ENCODE data around the gene CTSW.
"Not testable (repeated sequence)": the region's sequence is repeated elsewhere in the genome, so short reads cannot be mapped to it uniquely, and the experiment has no call there.

The CTSW gene, protein sequence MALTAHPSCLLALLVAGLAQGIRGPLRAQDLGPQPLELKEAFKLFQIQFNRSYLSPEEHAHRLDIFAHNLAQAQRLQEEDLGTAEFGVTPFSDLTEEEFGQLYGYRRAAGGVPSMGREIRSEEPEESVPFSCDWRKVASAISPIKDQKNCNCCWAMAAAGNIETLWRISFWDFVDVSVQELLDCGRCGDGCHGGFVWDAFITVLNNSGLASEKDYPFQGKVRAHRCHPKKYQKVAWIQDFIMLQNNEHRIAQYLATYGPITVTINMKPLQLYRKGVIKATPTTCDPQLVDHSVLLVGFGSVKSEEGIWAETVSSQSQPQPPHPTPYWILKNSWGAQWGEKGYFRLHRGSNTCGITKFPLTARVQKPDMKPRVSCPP

DNA sequence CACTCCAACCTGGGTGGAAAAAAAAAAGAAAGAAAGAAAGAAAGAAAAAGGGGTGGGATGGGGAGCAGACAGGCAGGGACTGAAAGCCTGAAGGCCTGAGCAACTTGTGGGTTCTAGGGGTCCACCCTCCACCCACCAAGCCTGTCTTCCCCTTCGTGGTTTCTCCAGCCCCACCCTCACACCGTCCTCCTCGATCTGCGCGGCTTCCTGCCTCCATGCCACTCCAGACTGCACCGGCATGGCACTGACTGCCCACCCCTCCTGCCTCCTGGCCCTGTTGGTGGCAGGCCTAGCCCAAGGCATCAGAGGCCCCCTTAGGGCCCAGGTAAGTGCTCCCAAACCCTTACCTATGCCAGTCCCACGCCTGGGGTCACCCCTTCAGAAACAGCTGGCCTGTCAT lies at the start of gene CTSW:
Gene CTSW (plus strand): TSS at position 221 of the 400 bp plus-strand sequence. CDS start 18 bp downstream, at position 239.
- DNase-seq (ENCODE audit: low read depth), result no peak

DNA sequence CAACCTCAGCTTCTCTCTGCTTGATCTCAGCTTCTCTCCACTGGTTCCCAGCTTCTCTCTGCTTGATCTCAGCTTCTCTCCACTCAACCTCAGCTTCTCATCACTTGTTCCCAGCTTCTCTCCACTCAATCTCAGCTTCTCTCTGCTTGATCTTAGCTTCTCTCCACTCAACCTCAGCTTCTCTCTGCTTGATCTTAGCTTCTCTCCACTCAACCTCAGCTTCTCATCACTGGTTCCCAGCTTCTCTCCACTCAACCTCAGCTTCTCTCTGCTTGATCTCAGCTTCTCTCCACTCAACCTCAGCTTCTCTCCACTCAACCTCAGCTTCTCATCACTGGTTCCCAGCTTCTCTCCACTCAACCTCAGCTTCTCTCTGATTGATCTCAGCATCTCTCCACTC lies 47.4 kb upstream of the CTSW start:
- DNase-seq (ENCODE audit: low read depth), result not testable (repeated sequence)

DNA sequence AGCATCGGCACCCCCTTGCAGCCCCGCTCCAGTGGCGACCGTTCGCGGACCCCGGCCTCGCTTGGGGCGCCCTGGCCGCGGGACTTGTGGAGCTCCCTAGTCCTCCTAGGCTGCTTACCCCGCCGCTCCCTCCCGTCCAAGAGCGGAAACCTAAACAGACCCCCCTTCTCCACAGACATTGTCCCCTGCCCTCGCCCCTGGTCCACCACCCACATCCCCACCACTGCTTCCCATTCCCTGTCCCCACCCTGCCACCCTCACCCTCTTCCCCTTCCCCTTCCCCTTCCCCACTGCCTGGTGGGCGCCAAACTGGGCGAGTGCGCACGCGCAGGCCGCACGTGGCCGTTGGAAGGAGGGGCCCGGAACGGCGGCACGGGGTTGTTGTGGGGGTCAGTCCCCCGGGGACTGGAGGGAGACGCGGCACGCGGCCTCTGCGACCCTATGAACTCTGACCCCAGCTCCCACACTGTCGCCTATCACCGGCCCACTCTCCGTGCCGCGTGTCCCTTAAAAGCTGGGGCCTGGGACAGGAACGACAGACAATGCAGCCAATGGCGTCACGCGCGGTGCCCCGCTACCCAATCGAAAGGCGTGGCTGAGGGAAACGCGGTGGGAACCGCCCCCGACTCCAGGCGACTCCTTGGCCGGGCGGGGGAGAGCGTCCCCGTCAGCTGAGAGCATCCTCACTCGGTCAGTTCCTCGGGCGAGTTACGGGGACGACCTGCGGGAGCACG lies 46.2 kb upstream of the CTSW start, which contains the start of gene SNX32:
Gene SNX32 (plus strand): TSS at position 667 of the 734 bp plus-strand sequence. CDS start 103 bp downstream, outside the sequence.
- DNase-seq (ENCODE audit: low read depth), result peak; percentile 94

DNA sequence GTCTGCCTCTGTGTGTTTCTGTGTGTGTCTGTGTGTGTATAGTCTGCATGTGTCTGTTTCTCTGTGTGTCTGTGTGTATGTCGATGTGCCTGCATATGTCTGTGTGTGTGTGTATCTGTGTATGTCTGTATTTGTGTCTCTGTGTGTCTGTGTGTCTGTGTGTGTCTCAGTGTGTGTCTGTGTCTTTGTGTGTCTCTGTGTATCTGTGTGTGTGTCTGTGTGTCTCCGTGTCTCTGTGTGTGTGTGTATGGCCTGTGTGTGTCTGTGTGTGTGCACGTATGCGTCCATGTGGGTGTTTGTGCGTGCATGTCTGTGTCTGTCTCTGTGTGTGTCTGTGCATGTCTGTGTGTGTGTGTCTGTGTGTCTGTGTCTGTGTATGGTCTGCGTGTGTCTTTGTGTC lies 45.4 kb upstream of the CTSW start:
- DNase-seq (ENCODE audit: low read depth), result no peak

DNA sequence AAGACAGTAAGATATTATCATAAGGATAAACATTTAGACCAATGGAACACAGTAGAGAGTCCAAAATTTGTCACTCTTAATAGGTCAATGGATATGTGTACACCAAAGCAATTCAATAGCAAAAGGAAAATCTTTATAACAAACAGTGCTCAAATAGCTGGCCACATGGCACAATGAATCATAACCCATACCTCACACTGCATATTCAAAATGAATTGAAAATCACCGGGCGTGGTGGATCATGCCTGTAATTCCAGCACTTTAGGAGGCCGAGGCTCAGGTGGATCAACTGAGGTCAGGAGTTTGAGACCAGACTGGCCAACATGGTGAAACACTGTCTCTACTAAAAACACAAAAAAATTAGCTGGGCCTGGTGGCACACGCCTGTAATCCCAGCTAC lies 37.5 kb upstream of the CTSW start:
- no peak for DNase-seq (ENCODE audit: low read depth)

DNA sequence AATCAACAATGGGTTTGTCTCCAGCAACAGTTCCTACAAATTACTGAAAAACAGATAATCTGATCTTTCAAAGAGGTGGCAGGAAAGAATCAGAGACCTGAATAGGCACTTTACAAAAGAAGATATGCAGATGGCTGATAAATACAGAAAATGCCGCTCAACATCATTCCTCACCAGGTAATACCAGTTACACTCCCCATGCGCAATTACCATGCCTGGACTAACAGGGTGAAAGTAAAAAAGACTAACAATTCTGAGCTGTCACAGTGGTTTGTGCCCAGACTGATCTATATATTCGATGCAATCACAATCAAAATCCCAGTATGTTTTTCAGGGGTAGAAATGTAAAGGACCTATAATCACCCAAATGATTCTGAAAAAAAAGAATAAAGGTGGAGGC lies 35.8 kb upstream of the CTSW start:
- no peak for DNase-seq (ENCODE audit: low read depth)

DNA sequence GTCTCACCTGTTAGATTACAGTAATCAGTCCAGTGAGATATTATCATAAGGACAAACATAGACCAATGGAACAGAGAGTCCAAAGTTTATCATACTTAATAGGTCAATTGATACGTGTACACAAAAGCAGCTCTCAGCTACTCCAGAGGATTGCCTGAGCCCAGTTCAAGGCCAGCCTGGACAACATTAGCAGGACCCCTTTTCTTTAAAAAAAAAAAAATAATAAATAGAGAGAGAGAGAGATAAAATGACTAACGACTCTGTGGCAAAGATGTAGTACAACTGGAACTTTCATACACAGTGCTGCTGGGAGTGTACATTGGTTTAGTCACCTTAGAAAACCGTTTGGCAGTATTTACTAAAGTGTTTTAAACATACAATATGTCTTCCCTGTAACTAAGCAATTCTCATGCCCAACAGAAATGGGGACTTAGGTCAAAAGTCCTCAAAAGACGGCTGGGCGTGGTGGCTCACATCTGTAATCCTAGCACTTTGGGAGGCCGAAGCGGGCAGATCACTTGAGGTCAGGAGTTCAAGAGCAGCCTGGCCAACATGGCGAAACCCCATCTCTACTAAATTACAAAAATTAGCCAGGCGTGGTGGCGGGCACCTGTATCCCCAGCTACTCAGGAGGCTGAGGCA lies 35.3 kb upstream of the CTSW start:
- DNase-seq (ENCODE audit: low read depth), result no peak

DNA sequence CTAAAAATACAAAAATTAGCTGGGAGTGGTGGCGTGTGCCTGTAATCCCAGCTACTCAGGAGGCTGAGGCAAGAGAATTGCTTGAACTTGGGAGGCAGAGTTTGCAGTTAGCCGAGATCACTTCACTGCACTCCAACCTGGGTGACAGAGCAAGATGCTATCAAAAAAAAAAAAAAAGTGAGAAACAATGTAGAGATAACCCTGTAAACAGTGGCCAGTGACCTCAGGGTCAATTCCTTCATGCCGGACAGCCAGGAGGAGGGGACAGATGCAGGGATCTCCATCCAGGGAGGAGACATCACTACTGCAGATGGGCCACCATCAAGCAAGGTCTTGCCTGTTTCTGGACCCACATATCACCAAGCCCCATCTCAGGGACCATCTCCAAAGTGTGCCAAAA lies 31.9 kb upstream of the CTSW start:
- no peak for DNase-seq (ENCODE audit: low read depth)

DNA sequence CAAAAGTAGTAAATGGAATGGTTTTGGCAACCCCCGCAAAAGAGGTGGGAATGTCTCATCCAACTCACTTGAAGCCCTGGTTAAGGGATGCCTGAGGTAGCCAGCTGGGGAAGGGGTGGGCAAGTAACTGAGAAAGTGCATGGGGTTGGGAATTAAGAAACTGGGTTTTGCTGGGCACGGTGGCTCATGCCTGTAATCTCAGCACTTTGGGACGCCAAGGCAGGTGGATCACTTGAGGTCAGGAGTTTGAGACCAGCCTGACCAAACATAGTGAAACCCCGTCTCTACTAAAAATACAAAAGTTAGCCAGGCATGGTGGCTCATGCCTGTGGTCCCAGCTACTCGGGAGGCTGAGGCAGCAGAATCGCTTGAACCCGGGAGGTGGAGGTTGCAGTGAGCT lies 30.9 kb upstream of the CTSW start:
- DNase-seq (ENCODE audit: low read depth), result not testable (repeated sequence)

DNA sequence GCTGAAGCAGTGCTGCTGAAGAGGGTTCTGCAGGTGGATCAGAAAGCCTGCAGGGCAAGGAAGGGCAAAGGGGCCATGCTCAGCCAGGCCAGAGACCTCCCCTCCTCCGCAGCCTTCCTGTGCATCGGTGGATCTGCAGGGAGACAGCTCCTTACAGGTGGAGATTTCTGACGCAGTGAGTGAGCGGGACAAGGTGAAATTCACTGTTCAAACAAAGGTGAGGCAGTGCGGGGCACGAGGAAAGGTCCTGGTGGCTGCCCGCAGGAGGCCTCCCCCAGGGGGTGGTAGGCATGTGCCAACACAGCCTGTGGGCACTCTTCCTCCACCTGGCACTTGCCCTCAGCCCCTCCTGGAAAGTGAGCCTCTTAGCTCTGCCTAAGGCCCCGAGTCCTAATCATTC lies 30.3 kb upstream of the CTSW start:
- no peak for DNase-seq (ENCODE audit: low read depth)

DNA sequence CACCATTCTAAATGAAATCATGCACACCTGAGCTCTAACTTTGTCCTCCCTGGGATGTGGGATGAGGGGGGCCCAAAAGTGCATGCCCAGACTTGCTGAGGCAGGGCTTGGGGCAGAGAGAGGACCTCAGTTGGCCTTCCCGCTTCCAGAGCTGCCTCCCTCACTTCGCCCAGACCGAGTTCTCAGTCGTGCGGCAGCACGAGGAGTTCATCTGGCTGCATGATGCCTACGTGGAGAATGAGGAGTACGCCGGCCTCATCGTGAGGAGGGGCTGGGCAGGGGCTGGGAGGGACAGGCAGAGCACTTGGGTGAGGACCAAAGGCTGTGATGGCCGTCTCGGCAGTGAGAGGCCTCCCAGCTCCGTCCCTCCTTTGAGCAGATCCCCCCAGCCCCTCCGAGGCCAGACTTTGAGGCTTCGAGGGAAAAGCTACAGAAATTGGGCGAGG lies 29.8 kb upstream of the CTSW start:
- no peak for DNase-seq (ENCODE audit: low read depth)

DNA sequence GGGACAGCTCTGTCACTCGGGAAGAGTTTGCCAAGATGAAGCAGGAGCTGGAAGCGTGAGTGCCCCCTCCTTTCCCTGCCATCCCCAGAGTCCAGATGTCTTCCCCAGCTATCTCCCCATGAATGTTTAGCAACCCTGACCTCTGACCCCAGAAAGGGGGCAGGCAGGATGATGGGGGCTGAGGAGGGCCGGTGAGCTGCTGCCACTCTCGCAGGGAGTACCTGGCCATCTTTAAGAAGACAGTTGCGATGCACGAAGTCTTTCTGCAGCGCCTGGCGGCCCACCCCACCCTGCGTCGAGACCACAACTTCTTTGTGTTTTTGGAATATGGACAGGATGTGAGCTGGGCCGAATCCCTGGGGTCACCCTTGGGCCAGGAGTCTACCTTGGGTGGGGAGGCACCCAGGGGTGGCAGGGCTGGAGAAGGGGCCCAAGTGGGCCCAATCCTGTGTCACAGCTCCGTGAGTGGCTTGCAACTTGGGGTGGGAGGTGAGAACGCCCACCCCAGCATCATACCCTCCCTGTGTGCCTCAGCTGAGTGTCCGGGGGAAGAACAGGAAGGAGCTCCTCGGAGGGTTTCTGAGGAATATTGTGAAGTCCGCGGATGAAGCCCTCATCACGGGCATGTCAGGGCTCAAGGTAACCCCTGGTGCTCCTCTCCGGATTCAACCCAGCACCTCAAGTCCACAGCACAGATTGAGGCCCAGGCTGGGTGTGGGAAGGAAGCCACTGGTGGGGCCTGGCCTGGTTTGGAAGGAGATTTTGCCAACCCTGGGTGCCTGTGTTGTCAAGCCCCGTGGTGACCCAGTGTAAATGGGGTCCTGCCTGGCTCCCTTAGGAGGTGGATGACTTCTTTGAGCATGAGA lies 29.2 kb upstream of the CTSW start:
- no peak for DNase-seq (ENCODE audit: low read depth)

DNA sequence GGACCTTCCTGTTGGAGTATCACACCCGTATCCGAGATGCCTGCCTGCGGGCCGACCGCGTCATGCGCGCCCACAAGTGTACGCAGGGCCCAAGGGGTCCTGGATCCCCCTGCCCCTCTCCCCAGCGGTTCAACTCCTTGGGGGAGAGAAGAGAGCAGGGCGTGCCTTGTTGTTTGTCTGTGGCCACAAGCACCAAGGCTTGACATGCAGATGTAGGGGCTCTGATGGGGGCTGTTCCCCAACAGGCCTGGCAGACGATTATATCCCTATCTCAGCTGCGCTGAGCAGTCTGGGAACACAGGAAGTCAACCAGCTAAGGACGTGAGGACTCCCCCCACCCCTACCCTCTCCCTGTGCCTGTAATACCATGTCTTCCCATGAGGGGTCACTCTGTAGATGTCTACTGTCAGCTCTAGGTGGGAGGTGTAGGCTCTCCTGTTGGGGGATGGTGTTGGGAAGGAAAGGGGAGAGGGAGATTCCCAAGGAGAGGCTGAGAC lies 28.5 kb upstream of the CTSW start:
- DNase-seq (ENCODE audit: low read depth), result no peak

DNA sequence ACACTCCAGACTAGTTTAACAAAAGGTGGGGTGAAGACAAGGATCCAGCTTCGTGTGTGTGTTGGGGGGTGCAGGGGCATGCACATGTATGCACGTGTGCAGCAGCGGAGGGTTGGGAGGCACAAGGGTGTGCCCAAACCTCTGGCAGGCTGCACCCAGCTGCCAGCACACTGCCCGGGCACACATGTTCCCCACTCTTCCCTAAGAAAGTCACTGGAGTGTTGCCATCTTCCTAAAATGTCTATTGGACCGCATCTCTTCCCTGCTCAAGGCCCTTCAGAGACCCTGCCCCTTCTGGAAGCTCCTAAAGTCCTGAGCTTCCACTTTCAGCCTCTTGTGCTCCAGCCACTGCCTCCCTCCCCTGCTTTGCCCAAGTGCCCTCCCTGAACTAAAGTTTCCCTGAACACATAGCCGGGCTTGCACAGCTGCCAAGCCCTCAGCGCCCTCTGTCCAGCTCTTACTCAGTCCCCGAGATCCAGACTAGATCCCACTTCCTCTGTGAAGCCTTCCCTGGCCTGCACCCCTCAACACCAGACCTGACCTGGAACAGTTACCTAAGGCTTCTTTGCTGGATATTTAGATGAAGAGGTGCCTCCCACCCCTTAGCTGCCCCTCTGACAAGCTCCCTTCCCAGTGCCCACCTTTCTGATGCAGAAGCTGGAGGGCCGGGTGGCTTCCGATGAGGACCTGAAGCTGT lies 27.7 kb upstream of the CTSW start:
- DNase-seq (ENCODE audit: low read depth), result no peak

DNA sequence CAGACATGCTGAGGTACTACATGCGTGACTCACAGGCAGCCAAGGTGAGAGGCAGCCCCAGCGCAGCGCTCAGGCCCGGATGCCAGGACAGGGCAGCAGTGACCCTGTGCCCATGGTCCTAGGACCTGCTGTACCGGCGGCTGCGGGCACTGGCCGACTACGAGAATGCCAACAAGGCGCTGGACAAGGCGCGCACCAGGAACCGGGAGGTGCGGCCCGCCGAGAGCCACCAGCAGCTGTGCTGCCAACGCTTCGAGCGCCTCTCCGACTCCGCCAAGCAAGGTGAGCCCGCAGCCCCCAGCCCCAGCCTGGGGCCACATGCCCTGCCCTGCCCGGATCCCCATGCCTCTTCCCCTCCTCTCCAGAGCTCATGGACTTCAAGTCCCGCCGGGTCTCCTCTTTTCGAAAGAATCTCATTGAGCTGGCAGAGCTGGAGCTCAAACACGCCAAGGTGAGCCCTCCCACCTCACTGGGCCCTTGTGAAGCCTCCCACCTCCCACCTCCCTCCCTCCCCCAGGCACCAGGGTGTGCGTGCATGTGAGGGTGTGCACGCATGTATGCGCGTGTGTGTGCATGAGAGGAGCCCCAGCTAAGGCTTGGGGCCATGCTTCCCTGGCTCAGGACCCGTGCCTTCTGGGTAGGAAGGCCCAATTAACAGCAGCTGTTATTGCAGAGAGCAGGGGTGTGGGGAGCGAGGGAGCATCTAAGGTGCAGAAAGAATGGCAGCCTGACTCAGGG lies 27.0 kb upstream of the CTSW start:
- no peak for DNase-seq (ENCODE audit: low read depth)

DNA sequence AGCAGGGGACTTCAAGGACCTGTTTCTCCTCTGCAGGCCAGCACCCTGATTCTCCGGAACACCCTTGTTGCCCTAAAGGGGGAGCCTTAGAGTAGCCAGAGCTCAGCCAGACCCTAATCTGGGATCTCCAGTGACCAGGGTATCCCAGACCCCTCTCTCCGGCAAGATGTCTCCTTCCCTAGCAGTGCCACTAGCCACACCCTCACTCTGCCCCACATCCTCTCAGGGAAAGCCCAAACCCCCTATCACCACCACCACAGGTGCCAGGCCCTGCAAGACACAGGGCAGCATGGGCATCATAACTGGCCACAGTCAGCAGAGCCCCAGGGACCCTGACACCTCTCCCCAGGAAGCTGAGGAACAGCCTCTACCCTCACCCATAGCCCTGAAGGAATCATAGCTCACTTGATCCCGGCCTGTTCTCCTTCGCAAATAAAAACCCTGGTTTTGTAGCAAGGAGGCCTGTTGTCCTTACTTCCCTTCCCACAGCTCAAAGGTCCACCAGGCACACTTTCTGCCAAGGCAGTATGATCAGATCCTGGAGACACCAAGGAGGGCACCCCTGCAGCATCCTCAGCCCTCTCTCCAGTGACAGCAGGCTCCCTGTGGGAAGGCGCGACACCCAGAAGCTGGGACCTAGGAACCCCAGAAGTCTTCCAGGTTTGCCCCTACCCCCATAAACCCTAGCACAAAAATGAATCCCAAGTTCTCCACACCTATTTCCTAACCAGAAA lies 26.2 kb upstream of the CTSW start:
- DNase-seq (ENCODE audit: low read depth), result no peak

DNA sequence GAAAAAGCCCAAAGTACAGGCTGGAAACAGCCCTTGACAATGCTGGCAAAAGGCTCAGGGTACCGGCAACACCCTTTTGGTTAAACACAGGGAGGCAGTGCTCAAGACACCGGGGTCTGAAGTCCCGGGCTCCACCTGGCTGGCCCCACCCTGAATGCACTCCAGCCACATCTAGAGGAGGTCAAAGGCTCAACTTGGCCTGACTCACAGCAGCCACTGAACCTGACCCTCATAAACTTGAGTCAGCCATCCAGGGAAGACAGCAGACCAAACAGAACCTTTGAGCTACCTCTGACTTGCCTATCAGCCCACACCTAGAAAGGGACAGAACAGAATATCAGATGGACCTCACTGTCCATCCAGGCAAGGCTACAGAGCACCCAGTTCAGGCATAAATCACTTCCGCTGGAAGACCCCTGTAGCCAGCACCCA lies 25.5 kb upstream of the CTSW start:
- DNase-seq (ENCODE audit: low read depth), result no peak

DNA sequence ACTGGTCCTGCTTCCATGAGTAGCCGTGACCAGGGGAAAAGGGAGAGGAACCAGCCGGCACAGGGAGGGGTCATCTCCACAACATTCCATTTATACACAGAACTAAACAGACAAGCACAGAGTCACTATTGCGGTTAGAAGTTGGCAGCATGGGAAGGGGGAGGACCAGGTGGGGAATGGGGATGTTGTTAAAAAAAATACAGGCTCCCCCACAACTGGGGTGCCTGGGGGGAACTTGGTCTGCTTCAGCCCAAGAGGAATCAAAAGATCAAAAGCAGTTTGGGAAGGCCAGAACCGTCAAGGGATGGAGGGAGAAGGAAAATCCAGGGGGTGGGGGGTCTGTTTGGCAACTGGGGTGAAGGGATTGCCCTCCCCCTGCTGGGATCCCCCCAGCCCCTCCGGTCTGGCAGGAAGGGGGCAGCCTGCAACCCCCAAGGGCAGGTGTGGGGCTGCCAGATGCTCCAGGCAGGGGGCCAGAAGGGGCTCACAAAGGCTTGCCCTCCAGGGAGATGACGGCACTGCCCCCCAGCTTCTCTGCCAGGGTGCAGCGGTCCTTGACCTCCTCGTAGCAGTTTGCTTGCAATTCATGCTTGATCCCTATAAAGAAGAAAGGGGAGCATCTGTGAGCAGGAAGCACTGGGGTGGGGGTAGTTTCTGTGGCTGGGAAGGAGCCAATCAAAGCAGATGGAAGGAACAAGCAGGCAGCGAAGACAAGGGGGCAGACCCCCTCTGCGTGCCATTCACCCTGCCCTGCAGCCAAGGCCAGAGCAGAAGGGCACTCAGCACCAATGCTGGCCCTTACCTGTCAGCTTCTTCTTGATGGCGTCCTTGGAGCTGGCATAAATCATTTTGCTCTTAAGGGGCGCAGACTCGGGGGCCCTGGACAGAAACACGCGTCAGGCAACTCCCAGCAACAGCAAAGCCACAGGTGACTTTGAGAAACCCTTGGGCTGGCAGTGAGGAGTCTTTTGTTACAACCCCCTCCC lies 24.5 kb upstream of the CTSW start:
- no peak for DNase-seq (ENCODE audit: low read depth)

Data from stimulated activated CD4-positive, alpha-beta T cell treated with anti-CD3 and anti-CD28 coated beads, Interleukin-2, amount 100 ng/mL, for 4 hours (primary cell).